Prostate gland (tissue), 2 donors: ENCODE results near the gene DHDH. TPM values are rescaled to one million over a fixed set of nuclear protein-coding genes. Genes with fewer than 3 reads are reported as not detected.
"Not testable (repeated sequence)": the region's sequence is repeated elsewhere in the genome, so short reads cannot be mapped to it uniquely, and the experiment has no call there.

Source experiments
- DNase-seq: peaks from one replicate; pipeline ENCODE4 v3.0.0-alpha.2; 2019; ENCODE audit warnings: low spot score
- H3K27ac ChIP-seq, 2 donors: fragments of 200-600 bp; sonication (generic); 2 replicates each; pipeline ENCODE4 v1.5.1; 2017 to 2019
- H3K27me3 ChIP-seq: fragments of 200-600 bp; sonication (generic); replicated peaks from 2 replicates; pipeline ENCODE4 v1.5.1; 2019; ENCODE audit not compliant: insufficient read depth
- H3K36me3 ChIP-seq, 2 donors: fragments of 200-600 bp; sonication (generic); 1 replicate in 1 of 2; 2 replicates in 1 of 2; pipeline versions ENCODE4 v1.5.1 to v1.8.1; 2017 to 2019
- H3K4me1 ChIP-seq: fragments of 200-600 bp; sonication (generic); replicated peaks from 2 replicates; pipeline ENCODE4 v1.5.1; 2019
- H3K4me3 ChIP-seq, 2 donors: fragments of 200-600 bp; sonication (generic); 2 replicates each; pipeline ENCODE4 v1.5.1; 2017 to 2019
- H3K9me3 ChIP-seq: fragments of 200-600 bp; sonication (generic); 2 replicates; pipeline ENCODE4 v1.5.1; 2017
- CTCF ChIP-seq, 4 experiments: fragments of 200-600 bp in 2 of 4; fragments of 450-650 bp in 2 of 4; sonication (generic) in 2 of 4; IDR thresholded peaks; 1 replicate in 3 of 4; 2 replicates in 1 of 4; pipeline ENCODE4 v1.5.1; 2016 to 2019; ENCODE audit warnings: antibody characterized with exemption in 4 of 4, mild to moderate bottlenecking in 2 of 4, moderate library complexity in 2 of 4
- POLR2A ChIP-seq: fragments of 450-650 bp; IDR thresholded peaks from one replicate; pipeline ENCODE4 v1.6.1; 2016; ENCODE audit warnings: antibody characterized with exemption, mild to moderate bottlenecking
- POLR2AphosphoS5 ChIP-seq: sonication (generic); formaldehyde crosslinking; IDR thresholded peaks from one replicate; pipeline ENCODE4 v1.6.1; 2017; ENCODE audit warnings: antibody characterized with exemption
- WGBS: methylation state at CpG from one replicate; pipeline ENCODE4 v1.1.5; 2018; 5-methylcytosine and 5-hydroxymethylcytosine counted together
- intact Hi-C: fragments of 100-400 bp; cut with DNase I; formaldehyde crosslinking; loops from one replicate; pipeline ENCODE4 v1.14.2; 2022
- total RNA-seq, 2 donors: library from RNA; depleted of rRNA; stranded (reverse); fragments of >200 nt; gene quantifications; one replicate each; pipeline ENCODE4 v1.1.0, GENCODE V29; 2016

The DHDH gene
- total RNA-seq, 2 donors from 2014 or later, result 4.6 to 12.6 TPM

GRCh38 chr19:48900477-48901406, 32.8 kb upstream of the DHDH start:
- intact Hi-C loops, result no loop called here
- peak overlapping the region; percentile 93 to 95 for H3K27ac ChIP-seq
- H3K4me3 ChIP-seq, result peak overlapping the region; percentile 85 to 87
- no peaks in the 10 kb centered on the region for H3K36me3 ChIP-seq
- no peaks in the 10 kb centered on the region for H3K27me3 ChIP-seq
- no peaks in the 10 kb centered on the region for H3K4me1 ChIP-seq
- TF ChIP-seq POLR2AphosphoS5 (peak; percentile 51), CTCF (IDR thresholded peaks at IDR 0.05) (no peak)
- no peaks in the 10 kb centered on the region for H3K9me3 ChIP-seq
- WGBS, result 9% methylated on average over 24 of the region's 24 CpGs
- no peak for DNase-seq

GRCh38 chr19:48902291-48902690, 31.2 kb upstream of the DHDH start:
- H3K4me1 ChIP-seq, DNase-seq, H3K4me3 ChIP-seq, H3K27me3 ChIP-seq, H3K9me3 ChIP-seq, H3K36me3 ChIP-seq, H3K27ac ChIP-seq, intact Hi-C loops: not testable (repeated sequence)
- 95% methylated on average over 7 of the region's 7 CpGs for WGBS

GRCh38 chr19:48903788-48904187, 29.7 kb upstream of the DHDH start:
- H3K36me3 ChIP-seq, H3K4me3 ChIP-seq, DNase-seq, H3K9me3 ChIP-seq, intact Hi-C loops, H3K4me1 ChIP-seq, H3K27ac ChIP-seq, H3K27me3 ChIP-seq: not testable (repeated sequence)

GRCh38 chr19:48905664-48906063, 27.8 kb upstream of the DHDH start:
- intact Hi-C loops, result no loop called here
- 88% methylated on average over 14 of the region's 14 CpGs for WGBS
- DNase-seq, result no peak
- Histone ChIP-seq H3K27ac (no peak overlapping the region), H3K4me1 (no peaks in the 10 kb centered on the region), H3K9me3 (no peaks in the 10 kb centered on the region), H3K4me3 (no peak overlapping the region), H3K36me3 (no peaks in the 10 kb centered on the region), H3K27me3 (no peaks in the 10 kb centered on the region)
- no peak for TF ChIP-seq POLR2A
- TF ChIP-seq CTCF (IDR thresholded peaks at IDR 0.05), result no peak
- no peak for TF ChIP-seq POLR2AphosphoS5

- Histone ChIP-seq H3K27ac (no peak overlapping the region), H3K36me3 (no peaks in the 10 kb centered on the region), H3K27me3 (no peaks in the 10 kb centered on the region), H3K4me1 (no peaks in the 10 kb centered on the region), H3K9me3 (no peaks in the 10 kb centered on the region), H3K4me3 (no peak overlapping the region)
- 98% methylated on average over 10 of the region's 10 CpGs for WGBS
- no peak for TF ChIP-seq POLR2A
- TF ChIP-seq CTCF (IDR thresholded peaks at IDR 0.05), result no peak
- TF ChIP-seq POLR2AphosphoS5, result no peak
- no peak for DNase-seq
- intact Hi-C loops, result no loop called here
Measured at GRCh38 chr19:48906324-48906723, 27.2 kb upstream of the DHDH start.

- intact Hi-C loops, result no loop called here
- Histone ChIP-seq H3K4me1 (no peaks in the 10 kb centered on the region), H3K9me3 (no peaks in the 10 kb centered on the region), H3K4me3 (no peak overlapping the region), H3K27ac (no peak overlapping the region), H3K36me3 (peaks cover 0 to 6% of the 10 kb centered on the region in 2 donors), H3K27me3 (no peaks in the 10 kb centered on the region)
- 91% methylated on average over 14 of the region's 14 CpGs for WGBS
- no peak for TF ChIP-seq CTCF (IDR thresholded peaks at IDR 0.05)
- no peak for TF ChIP-seq POLR2AphosphoS5
- no peak for TF ChIP-seq POLR2A
- no peak for DNase-seq
Measured at GRCh38 chr19:48907671-48908070, 25.8 kb upstream of the DHDH start.

GRCh38 chr19:48909424-48910077, 23.9 kb upstream of the DHDH start:
- WGBS, result 97% methylated on average over 11 of the region's 11 CpGs
- peaks cover 0 to 15% of the 10 kb centered on the region in 2 donors for H3K36me3 ChIP-seq
- H3K9me3 ChIP-seq, H3K4me3 ChIP-seq, DNase-seq, intact Hi-C loops, H3K27me3 ChIP-seq, H3K4me1 ChIP-seq, H3K27ac ChIP-seq: not testable (repeated sequence)
